IPS-15b (cell line): ENCODE measurements around the gene SEPTIN1.
"Not testable (repeated sequence)": the region's sequence is repeated elsewhere in the genome, so short reads cannot be mapped to it uniquely, and the experiment has no call there.

ENCODE experiments used
- H3K27me3 ChIP-seq: one replicate; pipeline ENCODE4 v1.6.1; 2013; ENCODE audit warnings: low read length; ENCODE audit not compliant: control insufficient read depth, insufficient read depth
- H3K36me3 ChIP-seq: one replicate; pipeline ENCODE4 v1.6.1; 2013; ENCODE audit warnings: low read length; ENCODE audit not compliant: control insufficient read depth, insufficient read depth
- H3K4me1 ChIP-seq: one replicate; pipeline ENCODE4 v1.6.1; 2013; ENCODE audit warnings: mild to moderate bottlenecking, low read length; ENCODE audit not compliant: control insufficient read depth, insufficient read depth
- H3K4me3 ChIP-seq: one replicate; pipeline ENCODE4 v1.5.1; 2013; ENCODE audit warnings: low read depth, low read length
- H3K9ac ChIP-seq: one replicate; pipeline ENCODE4 v1.6.1; 2013; ENCODE audit warnings: low read depth, mild to moderate bottlenecking, low read length
- H3K9me3 ChIP-seq: one replicate; pipeline ENCODE4 v1.6.1; 2013; ENCODE audit warnings: mild to moderate bottlenecking, low read length; ENCODE audit not compliant: control insufficient read depth, insufficient read depth

SEPTIN1 gene

DNA sequence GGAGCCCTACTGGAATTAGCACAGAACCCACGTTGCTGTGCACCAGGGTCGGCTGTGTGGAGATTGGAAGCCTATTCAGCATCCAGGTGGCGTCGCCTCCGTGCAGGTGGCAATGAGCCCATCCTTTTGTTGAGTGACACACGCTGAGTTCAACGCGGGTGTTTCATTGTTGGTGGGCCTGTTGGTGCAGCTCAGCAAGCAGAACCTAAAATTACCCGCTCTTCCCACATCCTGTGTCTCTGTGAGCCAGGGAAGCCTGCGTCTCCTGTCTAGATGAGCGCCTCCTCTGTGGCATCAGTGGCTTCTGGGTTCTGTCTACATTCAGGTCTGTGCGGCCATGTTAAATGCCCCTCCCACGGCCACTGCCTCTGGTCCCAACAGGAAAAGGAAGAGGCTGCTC lies 41.7 kb downstream of the SEPTIN1 start:
- Histone ChIP-seq H3K9me3 (no peaks in the 10 kb centered on the region), H3K27me3 (no peaks in the 10 kb centered on the region), H3K4me1 (peaks cover 2% of the 10 kb centered on the region), H3K9ac (no peak overlapping the region), H3K4me3 (no peak overlapping the region), H3K36me3 (no peaks in the 10 kb centered on the region)

DNA sequence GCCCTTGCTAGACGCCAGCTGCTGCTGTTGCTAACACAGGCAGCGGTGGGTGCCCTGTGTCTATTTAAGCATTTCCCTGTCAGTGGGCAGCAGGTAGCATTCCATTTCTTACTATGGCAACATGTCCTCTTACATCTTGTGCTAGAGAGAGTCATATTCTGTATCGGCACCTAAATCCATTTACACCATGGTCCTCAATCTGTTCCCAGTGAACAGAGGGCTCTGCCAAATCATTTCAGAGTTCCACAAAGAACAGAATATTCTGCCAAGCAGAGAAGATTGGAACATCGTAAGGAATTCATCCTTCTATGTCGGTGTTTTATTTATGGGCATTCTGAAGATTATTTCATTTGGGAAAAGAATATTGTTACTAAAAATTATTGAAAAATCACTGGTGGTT lies 43.6 kb downstream of the SEPTIN1 start:
- H3K9ac ChIP-seq, H3K9me3 ChIP-seq, H3K27me3 ChIP-seq, H3K4me1 ChIP-seq, H3K36me3 ChIP-seq, H3K4me3 ChIP-seq: not testable (repeated sequence)

- not testable (repeated sequence) for H3K4me3 ChIP-seq, H3K27me3 ChIP-seq, H3K36me3 ChIP-seq, H3K9me3 ChIP-seq, H3K4me1 ChIP-seq, H3K9ac ChIP-seq
These were observed 44.4 kb downstream of the SEPTIN1 start for GRCh38 chr16:30337964-30338357.

GRCh38 chr16:30335598-30336474 lies 46.5 kb downstream of the SEPTIN1 start:
- H3K9ac ChIP-seq = no peak overlapping the region
- H3K9me3 ChIP-seq = no peaks in the 10 kb centered on the region
- no peaks in the 10 kb centered on the region for H3K27me3 ChIP-seq
- H3K4me3 ChIP-seq = peak overlapping the region; percentile 26
- H3K36me3 ChIP-seq = no peaks in the 10 kb centered on the region
- peaks cover 4% of the 10 kb centered on the region for H3K4me1 ChIP-seq

DNA sequence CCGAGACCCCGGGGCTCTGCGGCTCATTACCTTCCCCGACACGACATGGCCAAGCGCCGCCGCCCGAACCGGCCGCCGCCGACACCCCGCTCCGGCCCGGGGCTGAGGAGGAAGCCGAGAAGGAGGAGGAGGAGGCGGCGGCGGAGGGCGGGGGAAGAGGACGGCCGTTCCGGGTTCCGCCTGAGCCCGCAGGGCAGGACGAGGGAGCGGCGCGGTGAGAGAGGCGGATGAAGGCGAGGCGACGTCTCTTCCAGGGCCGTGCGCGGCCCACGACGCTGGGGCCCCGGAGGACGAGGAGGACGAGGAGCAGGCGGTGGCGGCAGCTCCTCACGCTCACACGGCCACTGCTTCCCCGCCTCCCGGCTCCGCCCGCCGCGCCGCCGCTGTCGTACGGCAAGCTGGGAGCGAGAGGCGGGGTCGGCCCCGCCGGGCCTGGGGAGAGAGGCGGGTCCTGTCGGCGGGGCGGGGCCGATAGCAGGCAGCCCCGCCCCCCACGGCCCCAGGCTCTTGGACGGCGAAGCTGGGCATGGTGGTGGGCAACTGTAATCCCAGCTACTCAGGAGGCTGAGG lies 47.2 kb downstream of the SEPTIN1 start:
- H3K4me1 ChIP-seq, H3K9me3 ChIP-seq, H3K27me3 ChIP-seq, H3K36me3 ChIP-seq, H3K9ac ChIP-seq: not testable (repeated sequence)
- H3K4me3 ChIP-seq = peak overlapping the region; percentile 72

GRCh38 chr16:30334473-30334989 lies 47.8 kb downstream of the SEPTIN1 start:
- H3K27me3 ChIP-seq, H3K4me1 ChIP-seq, H3K36me3 ChIP-seq, H3K9me3 ChIP-seq: not testable (repeated sequence)
- H3K9ac ChIP-seq = peak overlapping the region; percentile 16
- peak overlapping the region; percentile 53 for H3K4me3 ChIP-seq
